CD4-positive, alpha-beta T cell treated with Interleukin-6 at 100 ng/mL for 8 hours (primary cell): ENCODE results near the gene MDM2.
"Not testable (repeated sequence)": the region's sequence is repeated elsewhere in the genome, so short reads cannot be mapped to it uniquely, and the experiment has no call there.

Experiments
- DNase-seq: peaks from one replicate; pipeline ENCODE4 v3.0.0-alpha.2; 2020; ENCODE audit warnings: mixed read lengths, low spot score

The MDM2 gene

DNA sequence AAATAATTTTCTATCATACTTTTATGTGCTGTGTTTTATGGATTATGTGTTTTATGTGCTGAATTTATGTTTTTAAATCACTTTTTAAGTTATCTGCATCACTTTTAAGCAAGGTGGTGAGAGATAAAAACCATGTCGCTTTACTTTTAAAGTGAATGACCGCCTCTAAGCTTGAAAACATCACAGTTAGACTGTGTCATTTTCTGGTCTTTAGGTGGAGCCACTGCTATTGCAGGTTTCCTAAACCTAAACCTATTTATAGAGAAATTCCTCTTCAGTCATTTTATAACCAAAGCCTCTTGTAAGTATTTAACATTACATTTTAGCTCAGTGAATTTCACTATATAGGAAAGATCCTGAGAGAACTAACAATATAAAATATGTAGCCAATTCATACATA lies 21.0 kb upstream of the MDM2 start:
- no peak for DNase-seq

DNA sequence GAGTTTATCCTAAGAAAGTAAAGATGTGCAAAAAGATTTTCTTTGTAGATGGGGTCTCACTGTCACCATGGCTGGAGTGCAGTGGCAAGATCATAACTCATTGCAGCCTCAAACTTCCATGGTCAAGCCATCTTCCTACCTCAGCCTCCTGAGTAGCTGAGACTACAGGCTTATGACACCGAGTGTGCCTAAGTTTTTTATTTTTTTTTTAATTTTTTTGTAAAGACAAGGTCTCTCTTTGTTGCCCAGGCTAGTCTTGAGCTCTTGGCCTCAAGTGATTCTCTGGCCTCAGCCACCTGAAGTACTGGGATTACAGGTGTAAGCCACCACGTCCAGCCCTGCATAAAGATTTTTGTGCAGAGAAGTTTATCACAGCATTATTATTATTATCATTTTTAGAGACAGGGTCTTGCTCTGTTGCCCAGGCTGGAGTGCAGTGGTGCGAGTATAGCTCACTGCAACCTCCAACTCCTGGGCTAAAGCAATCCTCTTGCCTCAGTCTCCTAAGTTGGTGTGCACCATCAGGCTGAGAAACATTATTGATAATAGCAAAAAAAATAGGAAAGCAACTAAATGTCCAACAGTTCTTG lies 19.3 kb upstream of the MDM2 start:
- DNase-seq = no peak

DNA sequence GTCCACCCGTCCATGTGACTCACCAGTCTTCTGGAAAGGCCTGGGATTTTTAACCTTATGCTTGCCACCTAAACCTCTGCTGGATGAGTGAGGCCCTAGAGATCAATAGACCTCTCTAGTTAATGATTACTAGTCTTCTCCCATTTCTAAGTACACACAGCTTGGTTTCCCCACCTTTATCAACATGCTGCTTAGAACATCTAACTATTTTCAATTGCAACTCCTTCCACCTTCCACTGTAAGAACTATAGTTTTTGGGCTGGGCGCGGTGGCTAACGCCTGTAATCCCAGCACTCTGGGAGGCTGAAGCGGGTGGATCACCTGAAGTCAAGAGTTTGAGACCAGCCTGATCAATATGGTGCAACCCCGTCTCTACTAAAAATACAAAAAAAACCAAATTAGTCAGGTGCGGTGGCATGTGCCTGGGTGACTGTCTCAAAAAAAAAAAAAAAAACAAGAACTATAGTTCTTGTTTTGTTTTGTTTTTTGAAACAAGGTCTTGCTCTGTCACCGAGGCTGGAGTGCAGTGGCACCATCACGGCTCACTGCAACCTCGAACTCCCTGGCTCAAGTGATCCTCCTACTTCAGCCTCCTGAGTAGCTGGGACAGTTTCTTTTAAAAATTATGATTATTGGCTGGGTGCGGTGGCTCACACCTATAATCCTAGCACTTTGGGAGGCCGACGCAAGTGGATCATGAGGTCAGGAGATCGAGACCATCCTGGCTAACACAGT lies 18.7 kb upstream of the MDM2 start:
- DNase-seq = no peak

DNA sequence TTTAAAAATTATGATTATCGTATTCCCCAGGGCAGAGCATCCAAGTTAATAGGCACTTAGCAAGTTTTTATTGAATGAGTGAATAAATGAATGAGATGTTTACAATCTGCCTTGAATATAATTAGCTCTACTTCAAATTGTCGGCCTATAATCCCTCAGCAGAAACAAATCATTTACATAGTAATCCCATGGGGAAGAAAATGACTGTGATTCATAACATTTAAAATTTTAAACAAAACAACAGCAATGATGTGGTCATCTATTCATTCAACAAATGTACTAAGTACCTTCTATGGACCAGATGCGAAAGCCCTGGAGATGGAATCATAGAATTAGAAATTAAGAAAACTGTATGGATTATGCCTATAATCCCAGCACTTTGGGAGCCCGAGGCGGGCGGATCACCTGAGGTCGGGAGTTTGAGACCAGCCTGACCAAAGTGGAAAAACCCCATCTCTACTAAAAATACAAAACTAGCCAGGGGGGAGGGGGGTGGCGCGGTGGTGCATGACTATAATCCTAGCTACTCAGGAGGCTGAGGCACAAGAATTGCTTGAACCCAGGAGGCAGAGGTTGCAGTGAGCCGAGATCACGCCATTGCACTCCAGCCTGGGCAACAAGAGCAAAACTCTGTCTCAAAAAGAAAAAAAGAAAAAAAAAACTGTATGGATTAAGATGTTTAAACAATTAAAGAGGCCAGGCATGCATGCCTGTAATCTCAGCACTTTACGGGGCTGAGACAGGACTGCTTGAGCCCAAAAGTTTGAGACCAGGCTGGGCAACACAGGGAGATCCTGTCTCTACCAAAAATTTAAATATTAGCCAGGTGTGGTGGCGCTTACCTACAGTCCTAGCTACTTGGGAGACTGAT lies 17.7 kb upstream of the MDM2 start:
- no peak for DNase-seq

DNA sequence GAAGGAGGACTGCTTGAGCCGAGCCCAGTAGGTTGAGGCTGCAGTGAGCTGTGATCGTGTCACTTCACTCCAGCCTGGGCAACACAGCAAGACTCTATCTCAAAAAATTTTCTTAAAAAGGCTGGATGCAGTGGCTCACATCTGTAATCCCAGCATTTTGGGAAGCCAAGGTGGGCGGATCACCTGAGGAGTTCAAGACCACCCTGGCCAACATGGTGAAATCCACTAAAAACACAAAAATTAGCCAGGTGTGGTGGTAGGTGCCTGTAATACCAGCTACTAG lies 17.1 kb upstream of the MDM2 start:
- DNase-seq = no peak

DNA sequence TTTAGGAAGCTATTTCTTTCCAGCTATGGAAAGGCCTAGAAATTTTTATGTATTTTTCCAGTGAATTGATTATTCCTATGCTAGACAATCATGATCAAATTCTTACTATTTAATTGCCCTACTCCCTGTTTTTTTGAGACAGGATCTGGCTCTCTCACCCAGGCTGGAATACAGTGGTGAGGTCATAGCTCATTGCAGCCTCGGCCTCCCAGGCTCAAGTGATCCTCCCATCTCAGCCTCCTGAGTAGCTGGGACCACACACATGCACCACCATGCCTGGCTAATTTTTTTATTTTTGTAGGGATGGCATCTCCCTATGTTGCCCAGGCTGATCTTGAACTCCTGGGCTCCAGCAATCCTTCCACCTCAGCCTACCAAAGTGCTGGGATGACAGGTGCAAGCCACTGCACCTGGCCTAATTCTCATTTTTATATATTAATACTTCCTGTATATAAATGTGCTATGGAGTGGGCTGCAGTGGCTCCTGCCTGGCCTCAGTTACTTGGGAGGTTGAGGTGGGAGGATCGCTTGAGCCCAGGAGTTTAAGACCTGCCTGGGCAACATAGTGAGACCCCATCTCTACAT lies 16.0 kb upstream of the MDM2 start:
- no peak for DNase-seq

DNA sequence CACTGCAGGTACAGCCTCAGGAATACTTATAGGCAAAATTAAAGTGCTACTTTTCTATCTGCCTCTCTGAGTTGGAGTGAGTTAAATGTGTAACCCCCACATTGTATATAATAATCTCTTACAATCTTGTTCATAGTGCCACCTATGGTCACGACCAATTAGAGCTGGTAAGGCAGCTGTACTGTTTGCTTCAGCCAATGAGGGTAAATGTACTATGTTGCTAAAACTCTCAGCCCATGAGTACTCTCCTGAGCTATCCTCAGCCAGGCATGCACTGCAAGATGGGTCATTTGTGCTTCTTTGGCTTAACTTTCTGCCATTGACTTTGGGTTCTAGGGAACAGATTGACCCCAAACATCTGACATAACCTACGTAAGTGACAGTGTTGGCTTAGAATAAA lies 15.0 kb upstream of the MDM2 start:
- peak; percentile 5 for DNase-seq

DNA sequence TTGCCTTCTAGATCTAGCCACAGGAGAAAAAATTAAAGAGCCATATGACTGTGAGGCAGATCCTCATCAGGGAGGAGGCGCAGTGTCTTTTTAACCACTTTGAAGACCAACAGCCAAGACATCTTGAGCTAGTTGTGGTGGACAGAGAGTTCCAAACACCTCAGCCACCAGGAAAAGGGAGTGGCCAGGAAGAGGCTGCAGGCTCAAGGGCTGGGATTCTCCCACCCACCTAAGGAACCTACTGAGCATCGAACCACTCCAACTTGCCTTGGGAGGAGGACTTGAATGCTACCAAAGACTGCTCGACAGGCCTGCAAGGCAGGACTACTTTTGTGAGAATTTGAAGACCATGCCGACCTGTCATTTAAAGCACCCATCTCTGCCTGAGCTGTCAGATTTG lies 14.5 kb upstream of the MDM2 start:
- DNase-seq = no peak

DNA sequence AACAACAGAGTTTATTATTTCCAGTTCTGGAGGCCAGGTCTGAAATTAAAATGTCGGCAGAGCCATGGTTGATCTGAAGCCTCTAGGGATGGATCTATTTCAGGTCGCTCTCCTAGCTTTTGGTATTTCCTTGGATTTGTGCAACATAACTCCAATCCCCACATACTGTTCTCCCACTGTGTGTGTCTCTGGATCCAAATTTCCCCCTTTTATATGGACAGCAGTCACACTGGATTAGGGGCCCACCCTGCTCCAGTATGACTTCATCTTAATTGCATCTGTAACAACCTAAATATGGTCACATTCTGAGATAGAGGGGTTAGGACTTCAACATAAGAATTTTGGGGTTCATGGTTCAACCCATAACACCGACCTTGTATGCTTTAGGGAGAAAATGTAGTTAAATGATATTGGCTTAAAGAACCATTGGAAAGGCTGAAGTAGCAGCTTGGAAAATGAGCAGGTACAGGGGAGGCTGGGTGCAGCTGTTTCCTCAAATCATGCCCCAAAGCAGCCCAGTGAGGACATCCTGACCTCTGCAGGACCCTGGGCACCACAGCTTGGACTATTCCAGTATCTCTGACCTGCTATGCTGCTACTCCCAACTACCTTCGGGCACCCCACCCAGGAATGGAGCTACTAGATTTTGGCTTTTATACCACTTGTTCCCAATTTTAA lies 13.9 kb upstream of the MDM2 start:
- DNase-seq = no peak

DNA sequence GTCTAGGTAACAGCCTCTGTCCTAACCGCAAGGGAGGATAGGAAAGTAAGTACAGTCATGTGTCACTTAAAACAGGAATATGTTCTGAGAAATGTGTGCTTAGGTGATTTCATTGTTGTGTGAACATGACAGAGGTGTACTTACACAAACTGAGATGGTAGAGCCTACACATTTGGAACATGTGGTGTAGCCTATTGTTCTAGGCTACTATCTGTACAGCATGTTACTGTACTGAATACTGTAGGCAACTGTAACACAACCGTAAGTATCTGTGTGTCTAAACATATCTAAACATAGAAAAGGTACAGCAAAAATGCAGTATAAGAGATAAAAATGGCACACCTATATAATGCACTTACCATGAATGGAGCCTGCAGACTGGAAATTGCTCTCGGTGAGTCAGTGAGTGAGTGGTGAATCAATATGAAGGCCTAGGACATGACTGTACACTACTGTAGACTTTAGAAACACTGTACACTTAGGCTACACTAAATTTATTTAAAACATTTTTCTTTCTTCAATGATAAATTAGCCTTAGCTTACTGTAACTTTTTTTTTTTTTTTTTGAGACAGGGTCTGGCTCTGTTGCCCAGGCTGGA lies 13.2 kb upstream of the MDM2 start:
- DNase-seq = no peak

DNA sequence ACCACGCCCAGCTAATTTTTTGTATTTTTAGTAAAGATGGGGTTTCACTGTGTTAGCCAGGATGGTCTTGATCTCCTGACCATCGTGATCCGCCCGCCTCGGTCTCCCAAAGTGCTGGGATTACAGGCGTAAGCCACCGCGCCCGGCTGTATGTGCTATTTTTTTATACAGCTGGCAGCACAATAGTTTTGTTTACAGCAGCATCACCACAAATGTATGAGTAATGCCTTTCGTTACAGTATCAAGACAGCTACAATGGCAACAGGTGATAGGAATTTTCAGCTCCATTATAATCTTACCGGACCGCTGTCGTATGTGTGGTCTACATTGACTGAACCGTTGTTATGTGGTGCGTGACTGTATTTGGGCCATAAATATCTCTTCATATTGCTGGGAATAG lies 11.6 kb upstream of the MDM2 start:
- no peak for DNase-seq

DNA sequence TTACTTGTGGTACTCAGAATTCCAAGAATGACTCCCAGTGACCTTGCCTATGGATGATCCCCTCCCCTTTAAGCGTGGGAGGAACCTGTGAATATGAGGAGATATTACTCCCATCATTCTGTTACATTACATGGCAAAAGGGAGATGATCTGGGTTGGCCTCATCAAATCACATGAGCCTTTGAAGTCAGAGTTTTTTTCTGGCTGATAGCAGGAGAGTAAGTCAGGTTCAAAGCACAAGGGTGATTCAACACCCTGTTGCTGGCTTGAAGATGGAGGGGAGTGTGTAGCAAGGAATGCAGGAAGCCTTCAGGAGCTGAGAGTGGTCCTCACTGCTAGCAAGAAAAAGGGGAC lies 9.1 kb upstream of the MDM2 start:
- no peak for DNase-seq

DNA sequence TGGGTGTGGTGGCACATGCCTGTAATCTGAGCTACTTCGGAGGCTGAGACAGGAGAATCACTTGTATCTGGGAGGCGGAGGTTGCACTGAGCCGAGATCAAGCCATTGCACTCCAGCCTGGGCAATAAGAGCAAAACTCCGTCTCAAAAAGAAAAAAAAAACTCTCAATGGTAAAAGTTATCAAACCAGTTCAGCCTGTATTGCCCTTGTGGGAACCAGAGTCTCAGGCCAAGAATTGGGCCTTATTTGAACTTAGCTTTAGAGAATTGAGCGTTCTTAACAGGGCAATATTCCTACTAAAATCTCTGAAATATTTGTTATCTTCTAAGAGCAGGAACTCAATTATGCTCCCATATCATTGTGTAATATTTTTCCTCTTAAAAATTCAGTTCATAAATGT lies 7.7 kb upstream of the MDM2 start:
- DNase-seq = no peak

DNA sequence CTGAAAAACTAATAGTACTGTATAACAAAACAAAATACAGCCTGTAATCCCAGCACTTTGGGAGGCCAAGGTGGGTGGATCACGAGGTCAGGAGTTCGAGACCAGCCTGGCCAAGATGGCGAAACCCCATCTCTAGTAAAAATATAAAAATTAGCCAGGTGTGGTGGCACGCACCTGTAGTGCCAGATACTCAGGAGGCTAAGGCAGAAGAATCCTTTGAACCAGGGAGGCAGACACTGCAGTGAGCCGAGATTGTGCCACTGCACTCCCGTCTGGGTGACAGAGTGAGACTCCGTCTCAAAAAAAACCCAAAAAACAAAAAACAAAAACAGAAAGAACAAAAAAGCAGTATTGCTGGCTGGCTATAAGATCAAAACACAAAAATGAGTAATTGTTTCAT lies 6.9 kb upstream of the MDM2 start:
- DNase-seq = not testable (repeated sequence)

DNA sequence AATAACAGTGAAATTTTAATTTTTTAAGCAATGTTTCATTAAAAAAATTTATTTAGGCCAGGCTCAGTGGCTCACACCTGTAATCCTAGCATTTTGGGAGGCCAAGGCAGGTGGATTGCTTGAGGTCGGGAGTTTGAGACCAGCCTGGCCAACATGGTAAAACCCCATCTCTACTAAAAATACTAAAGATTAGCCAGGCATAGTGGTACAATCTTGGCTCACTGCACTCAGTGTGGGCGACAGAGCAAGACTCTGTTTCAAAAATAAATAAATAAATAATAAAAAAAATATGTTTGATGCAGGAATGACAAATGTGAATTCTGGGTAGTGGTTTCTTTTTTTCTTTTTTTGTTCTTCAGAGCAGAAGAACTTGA lies 5.6 kb upstream of the MDM2 start:
- not testable (repeated sequence) for DNase-seq

DNA sequence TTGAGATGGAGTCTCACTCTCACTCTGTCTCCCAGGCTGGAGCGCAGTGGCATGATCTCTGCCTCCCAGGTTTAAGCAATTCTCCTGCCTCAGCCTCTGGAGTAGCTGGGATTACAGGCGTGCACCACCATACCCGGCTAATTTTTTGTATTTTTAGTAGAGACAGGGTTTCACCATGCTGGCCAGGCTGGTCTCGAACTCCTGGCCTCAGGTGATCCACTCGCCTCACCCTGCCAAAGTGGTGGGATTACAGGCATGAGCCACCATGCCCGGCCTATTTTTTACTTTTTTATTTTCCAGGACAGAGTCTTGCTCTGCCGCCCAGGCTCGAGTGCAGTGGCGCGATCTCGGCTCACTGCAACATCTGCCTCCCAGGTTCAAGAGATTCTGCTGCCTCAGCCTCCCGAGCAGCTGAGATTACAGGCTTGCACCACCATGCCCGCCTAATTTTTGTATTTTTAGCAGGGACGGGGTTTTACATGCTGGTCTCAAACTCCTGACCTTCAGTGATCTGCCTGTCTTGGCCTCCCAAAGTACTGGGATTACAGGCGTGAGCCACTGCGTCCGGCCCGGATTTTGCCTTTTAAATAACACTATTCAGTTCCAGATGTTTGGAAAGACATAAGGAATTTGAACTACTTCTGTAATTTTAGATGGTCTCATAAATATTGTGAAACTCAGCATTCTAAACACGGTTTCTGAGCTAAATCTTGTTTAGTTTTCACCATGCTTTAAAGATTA lies 4.9 kb upstream of the MDM2 start:
- DNase-seq = not testable (repeated sequence)

DNA sequence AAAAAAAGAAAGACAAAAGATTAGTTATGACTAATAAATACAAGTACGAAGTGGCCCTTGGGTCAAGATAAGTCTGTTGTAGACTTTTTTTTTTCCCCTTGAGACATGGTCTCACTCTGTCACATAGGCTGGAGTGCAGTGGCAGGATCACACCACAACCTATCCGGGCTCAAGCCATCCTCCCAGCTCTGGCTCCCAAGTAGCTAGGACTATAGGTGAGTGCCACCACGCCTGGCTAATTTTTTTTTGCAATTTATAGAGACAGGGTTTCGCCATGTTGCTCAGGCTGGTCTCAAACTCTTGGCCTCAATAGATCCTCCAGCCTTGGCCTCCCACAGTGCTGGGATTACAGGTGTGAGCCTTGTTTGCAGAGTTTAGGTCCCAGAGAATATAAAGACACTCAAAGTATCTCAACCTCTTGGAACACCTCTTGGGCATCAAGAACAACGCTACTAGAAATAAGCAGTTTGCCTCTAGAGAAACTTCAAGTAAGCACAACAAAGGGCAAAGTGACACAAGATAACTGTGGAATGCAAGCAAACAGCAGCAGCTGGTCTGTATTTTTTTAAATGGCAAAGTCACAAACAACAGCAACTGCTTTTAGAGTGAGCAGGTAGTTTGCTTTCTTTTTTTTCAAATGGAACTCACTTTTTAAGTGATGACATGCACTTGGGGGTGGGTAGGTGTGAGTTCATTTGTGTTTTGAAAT lies 3.9 kb upstream of the MDM2 start:
- DNase-seq = no peak

DNA sequence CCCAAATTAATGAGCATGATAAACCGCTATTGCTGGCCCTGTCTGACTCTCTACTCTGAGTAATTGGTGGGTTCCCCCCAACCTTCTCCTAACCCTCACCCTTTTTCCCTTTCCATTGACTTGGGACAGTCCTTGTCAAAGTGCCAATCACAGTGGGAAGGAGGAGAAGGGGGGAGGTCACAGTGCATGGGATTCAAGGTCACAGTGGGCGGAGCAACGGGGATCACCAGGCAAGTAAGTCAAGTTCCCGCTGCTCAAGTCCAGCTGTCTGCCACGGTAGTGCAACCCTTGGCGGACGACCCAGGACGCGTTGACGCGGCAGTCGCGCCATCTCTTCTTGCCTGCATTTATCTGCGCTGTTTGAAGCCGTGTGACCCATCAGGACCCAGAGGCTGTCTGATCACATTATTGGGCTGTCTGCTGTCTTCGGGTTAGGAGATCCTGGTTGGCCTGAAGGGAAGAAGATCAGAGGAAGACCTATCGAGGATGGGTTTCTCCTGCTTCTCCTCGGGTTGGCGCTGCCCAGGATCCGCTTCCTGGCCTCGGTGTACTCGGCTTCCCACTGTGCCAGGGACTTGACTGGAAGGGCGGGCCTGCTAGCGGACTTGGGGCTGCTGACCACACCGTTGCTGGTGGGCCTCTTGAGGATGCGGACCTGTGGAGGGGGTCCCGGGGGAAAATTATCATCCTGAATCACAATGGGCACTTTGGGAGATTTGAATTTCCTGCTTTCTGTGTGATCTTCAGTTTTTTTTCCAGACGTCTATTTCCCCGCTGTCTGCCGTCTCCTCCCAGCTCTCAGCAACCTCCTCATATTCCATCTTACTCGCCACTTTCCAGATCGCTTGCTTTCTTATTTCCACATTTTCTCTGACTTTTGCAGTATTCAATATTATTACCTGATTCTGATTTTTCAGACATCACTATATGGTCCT lies 3.1 kb upstream of the MDM2 start:
- no peak for DNase-seq

DNA sequence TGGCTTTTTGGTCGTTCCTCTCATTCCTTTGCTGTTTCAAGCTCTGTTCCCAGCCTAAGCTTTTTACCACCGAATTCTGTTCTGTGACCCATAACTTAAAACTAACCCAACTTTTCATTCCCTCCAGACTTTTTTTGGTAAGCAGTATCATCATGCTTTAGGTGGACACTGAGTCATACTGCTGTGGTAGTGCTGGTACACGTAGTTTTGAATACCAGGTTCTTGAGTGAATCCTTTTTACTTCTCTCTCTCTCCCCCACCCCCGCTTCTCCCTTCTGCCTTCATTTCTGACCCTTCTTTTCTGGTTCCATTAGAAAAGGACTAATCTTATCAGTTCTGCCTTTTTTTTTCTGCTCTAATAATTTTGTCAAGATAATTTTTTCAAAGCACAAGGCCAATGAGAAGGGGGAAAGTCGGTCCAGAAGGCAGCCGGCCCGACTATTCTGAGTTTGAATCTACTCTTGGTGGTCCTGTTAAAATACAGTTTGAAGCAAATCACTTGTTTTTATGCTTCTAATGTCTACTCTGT lies 2.3 kb upstream of the MDM2 start:
- DNase-seq = no peak
